IPS-18c (cell line): ENCODE results near the gene S100A2.
"Not testable (repeated sequence)": the region's sequence is repeated elsewhere in the genome, so short reads cannot be mapped to it uniquely, and the experiment has no call there.

Experiments used
- H3K4me3 ChIP-seq: 2 replicates; pipeline ENCODE4 v1.7.0; 2013; ENCODE audit warnings: low read depth, mild to moderate bottlenecking, low read length, moderate library complexity; ENCODE audit not compliant: insufficient read depth
- H3K9me3 ChIP-seq: one replicate; pipeline ENCODE4 v1.6.1; 2013; ENCODE audit warnings: mild to moderate bottlenecking, low read length, moderate library complexity; ENCODE audit not compliant: control insufficient read depth, insufficient read depth

Gene S100A2

GRCh38 chr1:153527683-153528040, 38.0 kb downstream of the S100A2 start:
- no peaks in the 10 kb centered on the region for H3K9me3 ChIP-seq
- no peak overlapping the region for H3K4me3 ChIP-seq

DNA sequence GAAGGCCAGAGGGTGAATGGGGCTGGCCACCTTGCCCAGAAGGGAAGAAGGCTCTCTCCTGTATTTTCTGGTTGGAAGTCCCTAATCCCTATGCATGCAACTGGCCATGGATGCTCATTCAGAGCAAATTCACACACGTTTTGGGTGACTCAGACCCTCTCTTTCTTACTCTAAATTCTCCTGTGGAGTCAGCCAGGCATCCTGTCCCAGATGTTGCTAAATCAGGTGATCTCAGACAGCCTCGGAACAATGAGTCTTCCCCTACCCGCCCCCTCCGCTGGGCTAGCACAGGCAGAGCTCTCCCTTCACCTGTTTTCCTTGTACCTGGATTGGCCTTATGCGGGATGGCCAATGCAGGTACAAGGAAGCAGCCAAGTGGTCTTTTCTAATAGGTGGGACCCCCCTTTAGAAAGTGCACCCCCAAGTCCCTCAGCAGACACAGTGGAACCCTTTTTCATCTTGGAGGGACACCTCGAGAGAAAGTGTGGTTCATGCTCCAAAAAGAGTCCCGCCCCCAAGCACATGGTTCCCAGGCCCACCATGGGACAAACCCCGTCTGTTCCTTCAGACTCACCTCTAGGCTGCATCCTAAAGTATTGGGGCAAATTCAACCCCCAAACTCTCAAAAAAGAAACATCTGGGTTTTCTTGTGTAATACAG, 38.5 kb downstream of the S100A2 start:
- Histone ChIP-seq H3K9me3 (no peaks in the 10 kb centered on the region), H3K4me3 (no peak overlapping the region)

GRCh38 chr1:153526132-153526543, 39.5 kb downstream of the S100A2 start:
- no peaks in the 10 kb centered on the region for H3K9me3 ChIP-seq

GRCh38 chr1:153525088-153525728, 40.4 kb downstream of the S100A2 start:
- no peaks in the 10 kb centered on the region for H3K9me3 ChIP-seq

More at GRCh38 chr1:153526132-153526543, 39.5 kb downstream of the S100A2 start:
- no peak overlapping the region for H3K4me3 ChIP-seq

DNA sequence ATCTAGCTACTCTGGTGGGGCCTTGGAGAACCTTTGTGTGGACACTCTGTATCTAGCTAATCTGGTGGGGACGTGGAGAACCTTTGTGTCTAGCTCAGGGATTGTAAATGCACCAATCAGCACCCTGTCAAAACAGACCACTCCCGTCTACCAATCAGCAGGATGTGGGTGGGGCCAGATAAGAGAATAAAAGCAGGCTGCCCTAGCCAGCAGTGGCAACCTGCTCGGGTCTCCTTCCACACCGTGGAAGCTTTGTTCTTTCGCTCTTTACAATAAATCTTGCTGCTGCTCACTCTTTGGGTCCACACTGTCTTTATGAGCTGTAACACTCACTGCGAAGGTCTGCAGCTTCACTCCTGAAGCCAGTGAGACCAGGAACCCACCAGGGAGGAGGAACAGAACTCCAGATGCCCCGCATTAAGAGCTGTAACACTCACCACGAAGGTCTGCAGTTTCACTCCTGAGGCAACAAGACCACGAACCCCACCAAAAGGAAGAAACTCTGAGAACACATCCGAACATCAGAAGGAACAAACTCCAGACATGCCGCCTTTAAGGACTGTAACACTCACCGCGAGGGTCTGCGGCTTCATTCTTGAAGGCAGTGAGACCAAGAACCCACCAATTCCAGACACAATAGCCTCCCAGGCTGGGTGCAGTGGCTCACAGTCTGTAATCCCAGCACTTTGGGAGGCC, 43.1 kb downstream of the S100A2 start:
- H3K9me3 ChIP-seq, H3K4me3 ChIP-seq: not testable (repeated sequence)

More at GRCh38 chr1:153525088-153525728, 40.4 kb downstream of the S100A2 start:
- H3K4me3 ChIP-seq = no peak overlapping the region

DNA sequence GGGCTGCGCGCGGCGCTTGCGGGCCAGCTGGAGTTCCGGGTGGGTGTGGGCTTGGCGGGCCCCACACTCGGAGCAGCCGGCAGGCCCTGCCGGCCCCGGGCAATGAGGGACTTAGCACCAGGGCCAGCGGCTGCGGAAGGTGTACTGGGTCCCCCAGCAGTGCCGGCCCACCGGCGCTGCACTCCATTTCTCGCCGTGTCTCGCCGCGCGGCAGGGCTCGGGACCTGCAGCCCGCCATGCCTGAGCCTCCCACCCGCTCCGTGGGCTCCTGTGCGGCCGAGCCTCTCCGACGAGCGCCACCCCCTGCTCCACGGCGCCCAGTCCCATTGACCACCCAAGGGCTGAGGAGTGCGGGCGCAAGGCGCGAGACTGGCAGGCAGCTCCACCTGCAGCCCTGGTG, 43.8 kb downstream of the S100A2 start:
- H3K4me3 ChIP-seq, H3K9me3 ChIP-seq: not testable (repeated sequence)

GRCh38 chr1:153520818-153521476, 44.7 kb downstream of the S100A2 start:
- no peak overlapping the region for H3K4me3 ChIP-seq
- H3K9me3 ChIP-seq = no peaks in the 10 kb centered on the region

DNA sequence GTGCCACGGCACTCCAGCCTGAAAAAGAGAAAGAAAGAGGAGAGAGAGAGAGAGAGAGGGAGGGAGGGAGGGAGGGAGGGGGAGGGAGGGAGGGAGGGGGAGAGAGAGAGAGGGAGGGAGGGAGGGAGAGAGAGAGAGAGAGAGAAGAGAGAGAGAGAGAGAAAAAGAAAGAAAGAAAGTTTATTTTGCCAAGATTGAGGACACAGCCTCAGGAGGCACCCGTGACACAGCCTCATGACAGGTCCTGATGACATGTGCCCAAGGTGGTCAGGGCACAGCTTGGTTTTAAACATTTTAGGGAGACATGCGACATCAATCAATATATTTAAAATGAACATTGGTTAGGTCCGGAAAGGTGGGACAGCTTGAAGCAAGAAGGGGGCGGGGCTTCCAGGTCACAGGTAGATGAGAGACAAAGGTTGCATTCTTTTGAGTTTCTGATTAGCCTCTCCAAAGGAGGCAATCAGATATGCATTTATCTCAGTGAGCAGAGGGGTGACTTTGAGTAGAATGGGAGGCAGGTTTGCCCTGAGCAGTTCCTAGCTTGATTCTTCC, 45.4 kb downstream of the S100A2 start:
- H3K4me3 ChIP-seq, H3K9me3 ChIP-seq: not testable (repeated sequence)

DNA sequence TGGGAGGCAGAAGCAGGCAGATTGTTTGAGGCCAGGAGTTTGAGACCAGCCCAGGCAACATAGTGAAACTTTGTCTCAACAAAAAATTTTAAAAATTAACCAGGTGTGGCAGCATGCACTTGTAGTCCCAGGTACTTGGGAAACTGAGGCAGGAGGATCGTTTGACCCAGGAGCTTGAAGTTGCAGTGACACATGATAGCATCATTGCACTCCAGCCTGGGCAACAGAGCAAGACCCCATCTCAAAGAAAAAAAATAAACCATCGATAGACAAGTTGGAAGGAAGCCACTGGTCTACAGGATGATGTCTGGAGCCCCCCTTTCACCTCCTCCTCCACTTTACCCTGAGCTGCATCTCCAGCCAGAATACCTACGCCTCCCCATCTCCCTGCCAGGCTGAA, 46.4 kb downstream of the S100A2 start:
- Histone ChIP-seq H3K9me3 (no peaks in the 10 kb centered on the region), H3K4me3 (no peak overlapping the region)

GRCh38 chr1:153515504-153516394, 49.9 kb downstream of the S100A2 start:
- no peaks in the 10 kb centered on the region for H3K9me3 ChIP-seq

DNA sequence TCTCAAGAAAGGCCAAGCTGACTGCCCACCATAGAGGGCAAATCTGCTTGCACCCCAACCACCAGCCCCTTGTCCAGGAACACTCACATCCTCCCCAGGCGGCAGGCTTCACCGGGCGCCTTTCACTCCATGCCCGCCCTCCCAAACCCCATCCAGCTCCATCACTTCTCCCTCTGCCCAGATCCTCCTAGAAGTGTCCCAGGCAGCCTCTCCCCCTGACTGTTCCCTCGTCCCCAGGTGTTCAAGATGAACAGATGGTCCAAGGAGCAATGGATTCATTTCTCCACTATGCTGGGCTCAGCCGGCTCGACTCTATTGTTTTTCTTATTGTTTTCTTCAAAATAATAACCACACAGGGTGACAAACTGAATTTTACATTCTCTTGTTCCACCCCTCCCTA, 52.0 kb downstream of the S100A2 start:
- Histone ChIP-seq H3K4me3 (no peak overlapping the region), H3K9me3 (no peaks in the 10 kb centered on the region)

More at GRCh38 chr1:153515504-153516394, 49.9 kb downstream of the S100A2 start:
- H3K4me3 ChIP-seq = no peak overlapping the region

GRCh38 chr1:153513023-153513422, 52.6 kb downstream of the S100A2 start:
- H3K9me3 ChIP-seq = no peaks in the 10 kb centered on the region
- no peak overlapping the region for H3K4me3 ChIP-seq
